ENCODE measurements around the gene ABHD2.
"Not testable (repeated sequence)": the region's sequence is repeated elsewhere in the genome, so short reads cannot be mapped to it uniquely, and the experiment has no call there.

Gene ABHD2

DNA sequence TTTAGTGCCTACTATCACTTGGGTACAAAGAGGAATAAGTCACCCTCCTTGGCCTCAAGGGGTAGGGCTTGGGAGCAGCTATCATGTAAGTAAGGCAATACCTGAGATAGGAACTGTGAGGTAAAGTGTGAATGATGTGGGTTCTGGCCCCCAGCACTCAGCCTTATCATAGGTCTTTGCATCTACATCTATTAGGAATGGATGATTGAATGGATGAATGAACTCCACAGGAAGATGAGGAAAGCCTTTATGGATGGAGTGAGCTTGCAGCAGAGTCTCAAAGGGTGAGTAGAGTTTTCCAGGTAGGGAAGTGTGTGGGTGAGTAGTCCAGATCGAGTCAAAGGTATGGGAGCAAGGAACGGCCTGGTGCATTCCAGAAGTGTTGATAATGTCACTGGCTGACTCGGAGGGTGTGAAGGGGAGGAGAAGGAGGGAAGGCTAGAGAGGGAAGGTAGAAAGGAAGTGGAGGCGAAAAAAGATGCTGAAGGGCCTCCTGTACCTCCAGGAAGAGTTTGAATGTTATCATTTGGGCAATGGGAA lies 13.1 kb upstream of the ABHD2 start:
- no peak for FAIRE-seq

DNA sequence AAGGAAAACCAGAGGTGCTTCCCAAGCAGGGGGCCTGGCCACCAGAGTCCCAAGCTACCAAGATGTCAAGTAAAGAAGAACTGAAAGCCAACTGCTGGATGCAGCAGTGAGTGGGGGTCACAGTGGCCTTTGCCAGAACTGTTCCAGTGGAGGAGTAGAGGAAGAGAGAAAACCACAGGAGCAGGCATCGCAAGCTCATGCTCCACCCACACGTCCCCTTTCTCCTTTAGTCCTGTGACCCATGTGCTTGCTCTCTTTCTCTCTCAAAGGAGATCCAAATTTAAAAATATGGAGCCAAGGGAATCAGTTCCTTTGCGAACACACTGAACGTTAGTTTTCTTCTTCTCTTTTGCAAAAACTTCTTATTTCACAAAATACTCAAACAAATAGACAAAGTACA lies 12.4 kb upstream of the ABHD2 start:
- no peak for FAIRE-seq

DNA sequence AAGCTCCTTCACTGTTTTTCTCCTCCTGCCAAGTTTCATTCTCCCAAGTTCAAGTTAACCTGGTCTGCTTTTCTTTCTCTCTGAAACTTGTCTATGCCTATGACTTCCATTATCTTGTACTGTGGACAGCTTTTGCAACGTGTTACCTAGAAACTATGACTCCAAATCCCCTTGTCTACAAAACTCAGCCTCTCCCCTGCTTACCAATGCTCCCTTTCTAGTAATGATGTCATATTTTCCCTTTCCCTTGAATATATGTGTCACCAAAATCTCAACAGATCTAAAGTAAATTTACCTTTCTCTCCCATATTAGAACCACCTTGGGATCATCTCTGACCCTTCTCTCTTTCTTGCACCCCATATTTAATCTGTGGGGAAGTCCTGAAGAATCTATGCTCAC lies 10.5 kb upstream of the ABHD2 start:
- FAIRE-seq = no peak

DNA sequence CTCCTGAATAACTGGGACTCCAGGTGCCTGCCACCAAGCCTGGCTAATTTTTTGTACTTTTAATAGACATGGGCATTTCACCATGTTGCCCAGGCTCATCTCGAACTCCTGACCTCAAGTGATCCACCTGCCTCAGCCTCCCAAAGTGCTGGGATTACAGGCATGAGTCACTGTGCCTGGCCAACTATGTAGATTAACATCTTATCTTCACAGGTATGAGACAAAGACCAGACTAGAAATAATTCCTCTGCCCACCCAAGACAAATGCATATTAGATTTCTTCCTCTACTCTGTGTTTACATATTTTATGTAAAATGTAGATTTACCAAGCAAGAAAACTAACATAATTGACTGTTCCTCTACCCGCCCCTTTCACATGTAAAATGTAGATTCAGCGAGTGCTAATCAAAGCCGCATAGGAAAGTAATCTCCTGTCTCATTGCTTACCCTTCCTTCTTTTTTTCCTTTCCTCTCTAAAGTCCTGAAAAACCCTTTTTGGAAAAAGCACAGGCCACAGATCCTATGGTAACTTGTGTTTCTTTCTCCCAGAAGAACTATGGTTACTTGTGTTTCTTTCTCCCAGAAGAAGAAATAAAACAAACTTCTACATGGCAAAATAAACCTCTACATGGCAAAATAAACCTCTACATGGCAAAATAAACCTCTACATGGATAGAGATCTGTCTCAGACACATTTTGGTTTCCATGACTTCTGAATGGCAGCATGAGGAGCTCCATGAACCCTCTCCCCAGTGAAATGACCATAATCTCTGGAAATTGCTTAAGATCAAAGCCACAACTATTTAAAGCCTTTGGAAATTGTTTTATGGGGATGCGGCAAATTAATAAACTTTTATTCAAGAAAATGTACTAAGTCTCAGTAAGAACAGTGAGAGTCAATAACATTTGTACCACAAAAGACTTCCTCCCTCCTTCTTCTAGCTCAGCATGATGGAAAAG lies 9.1 kb upstream of the ABHD2 start:
- no peak for FAIRE-seq

DNA sequence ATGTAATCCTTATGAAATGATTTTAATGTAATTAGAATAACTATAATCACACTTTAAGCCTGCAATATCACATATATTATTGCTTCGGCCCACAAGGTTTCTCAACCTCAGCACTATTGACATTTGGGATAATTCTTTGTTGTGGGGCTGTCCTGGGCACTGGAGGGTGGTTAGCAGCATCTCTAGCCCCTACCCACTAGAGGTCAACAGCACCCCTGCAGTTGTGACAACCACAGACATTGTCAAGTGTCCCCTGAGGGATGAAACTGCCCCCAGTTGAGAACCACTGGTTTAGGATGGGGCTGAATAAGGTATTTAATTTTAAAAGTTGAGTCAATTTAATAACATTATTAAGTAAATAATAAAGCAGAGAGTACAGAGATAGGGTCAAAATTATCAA lies 6.4 kb upstream of the ABHD2 start:
- no peak for FAIRE-seq

DNA sequence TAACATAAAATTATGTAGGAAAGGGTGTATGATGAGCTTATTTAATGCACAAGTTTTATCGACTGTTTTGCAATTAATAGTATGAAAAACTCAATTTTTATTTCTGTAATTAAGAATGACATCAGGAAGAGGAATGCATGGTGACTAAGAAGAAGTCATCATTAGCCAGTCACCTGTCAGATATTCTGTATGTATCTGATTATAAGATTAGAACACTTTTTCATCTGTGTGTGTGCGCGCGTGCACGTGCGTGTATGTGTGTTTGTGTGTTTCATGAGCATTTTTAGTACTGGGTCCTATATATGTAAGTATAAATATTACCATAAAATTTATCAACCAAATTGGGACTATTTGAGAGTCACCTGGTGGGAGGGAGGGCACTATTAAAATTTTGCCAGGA lies 5.0 kb upstream of the ABHD2 start:
- no peak for FAIRE-seq

DNA sequence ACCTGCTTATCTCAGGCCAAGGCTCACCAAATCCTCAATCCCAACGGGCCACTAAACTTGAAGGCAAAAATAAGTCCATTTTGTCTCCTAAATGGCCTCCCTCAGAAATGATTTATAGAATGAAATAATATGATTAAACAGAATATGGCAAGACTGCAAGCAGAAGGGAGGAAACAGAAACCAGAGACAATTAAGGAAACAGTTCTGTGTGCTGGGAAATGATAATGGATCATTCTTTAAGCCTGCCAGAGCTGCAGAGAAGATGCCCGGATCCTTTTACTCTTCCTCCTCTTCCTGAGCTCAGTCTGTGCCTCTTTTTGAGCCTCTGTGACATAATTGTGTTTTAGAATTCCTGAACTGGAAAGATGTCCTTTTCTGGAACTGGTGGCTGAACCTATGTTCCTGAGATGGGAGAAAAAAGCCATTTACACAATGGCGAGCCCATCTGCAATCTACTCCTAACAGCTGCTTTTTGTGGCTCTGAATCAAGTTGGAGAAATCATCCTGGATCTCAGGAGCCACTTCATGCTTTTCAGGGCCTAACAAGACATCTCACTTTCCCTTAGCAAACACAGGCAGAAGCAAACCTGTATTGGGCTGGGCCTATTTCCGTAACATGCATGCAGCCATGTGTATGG lies 2.8 kb upstream of the ABHD2 start:
- no peak for FAIRE-seq

DNA sequence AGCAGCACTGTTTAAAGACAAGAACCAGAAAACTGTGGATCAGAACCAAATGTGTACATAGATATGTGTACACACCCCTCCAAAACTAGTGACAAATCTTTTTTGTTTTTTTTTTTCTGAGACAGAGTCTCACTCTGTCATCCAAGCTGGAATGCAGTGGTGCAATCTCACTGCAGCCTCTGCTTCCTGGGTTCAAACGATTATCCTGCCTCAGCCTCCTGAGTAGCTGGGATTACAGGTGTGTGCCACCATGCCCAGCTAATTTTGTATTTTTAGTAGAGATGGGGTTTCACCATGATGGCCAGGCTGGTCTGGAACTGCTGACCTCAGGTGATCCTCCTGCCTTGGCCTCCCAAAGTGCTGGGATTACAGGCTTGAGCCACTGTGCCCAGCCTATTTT lies 2.3 kb upstream of the ABHD2 start:
- not testable (repeated sequence) for FAIRE-seq

DNA sequence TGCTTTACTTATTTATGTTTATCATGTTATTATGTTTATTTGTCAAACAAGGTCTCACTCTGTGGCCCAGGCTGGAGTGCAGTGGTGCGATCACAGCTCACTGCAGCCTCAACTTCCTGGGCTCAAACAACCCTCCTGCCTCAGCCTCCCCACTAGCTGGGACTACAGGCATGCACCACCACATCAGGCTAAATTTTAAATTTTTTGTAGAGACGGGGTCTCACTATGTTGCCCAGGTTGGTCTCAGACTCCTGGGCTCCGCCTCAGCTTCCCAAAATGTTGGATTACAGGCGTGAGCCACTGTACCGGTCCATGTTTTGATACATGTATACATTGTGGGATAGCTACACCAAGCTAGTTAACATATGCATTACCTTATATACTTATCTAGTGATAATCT lies 1.9 kb upstream of the ABHD2 start:
- not testable (repeated sequence) for FAIRE-seq

DNA sequence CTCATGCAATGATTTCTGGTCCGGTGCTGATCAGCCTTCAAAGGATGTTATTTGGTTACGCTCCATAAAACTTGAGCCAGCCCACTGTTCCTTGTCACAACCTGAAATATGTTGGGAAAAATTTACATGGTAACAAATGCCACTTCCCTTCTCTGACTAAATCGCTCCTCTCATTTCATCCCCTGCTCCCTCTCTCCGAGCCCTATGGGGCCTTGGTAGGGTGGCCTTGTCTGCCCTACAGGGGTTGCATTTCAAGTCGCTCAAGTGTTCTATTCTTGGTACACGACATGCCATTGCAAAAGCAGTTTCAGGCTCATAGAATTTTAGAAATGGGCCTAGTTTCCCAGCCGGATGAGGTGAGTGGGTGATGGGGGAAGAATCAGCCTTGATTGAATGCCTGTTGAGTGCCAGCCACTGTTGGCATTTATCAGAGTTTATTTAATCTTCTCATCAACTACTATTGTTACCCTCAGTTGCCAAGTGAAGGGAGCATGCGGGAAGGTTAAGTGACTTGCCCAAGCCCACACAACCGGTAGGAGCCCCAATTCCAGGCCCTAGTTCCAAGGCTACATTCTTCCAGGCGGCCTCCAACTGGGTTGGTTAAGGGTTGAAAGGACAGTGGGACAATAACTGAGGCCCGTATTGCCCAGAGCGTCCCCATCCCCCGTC lies 961 bp upstream of the ABHD2 start:
- FAIRE-seq = no peak

DNA sequence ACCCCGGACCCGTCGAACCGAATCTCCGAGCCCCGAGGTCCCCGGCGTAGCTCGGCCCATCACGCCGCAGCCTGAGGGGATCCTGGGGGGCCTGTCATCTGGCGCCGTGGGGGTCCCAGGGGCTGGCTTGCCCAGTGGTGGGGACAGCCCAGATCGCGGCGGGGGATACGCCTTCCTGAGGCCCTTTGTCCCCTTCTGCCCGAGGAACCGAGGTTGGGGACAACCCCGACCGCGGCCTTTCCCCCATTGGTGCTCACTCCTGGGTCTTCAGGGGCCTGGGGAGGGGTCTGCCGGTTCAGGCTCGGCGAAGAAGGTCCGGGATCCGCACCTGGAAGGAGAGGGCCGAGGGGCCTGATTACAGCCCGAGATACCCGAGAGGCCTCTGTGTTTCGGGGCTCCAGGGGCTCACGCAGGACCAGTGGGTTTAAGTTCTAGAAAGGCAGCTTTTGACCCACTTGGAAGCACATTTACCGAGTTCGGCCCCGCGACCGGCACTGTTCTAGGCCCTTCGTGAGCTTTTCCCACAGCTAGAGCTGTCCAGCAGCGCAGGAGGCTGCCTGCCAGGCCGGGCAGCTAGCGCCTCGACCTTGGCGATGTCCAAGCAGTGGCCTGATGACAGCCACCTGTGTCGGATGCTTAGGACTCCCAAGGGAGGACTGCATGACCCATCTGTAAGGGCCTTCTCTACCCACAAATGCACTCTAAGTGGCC lies 504 bp downstream of the ABHD2 start:
- no peak for FAIRE-seq

DNA sequence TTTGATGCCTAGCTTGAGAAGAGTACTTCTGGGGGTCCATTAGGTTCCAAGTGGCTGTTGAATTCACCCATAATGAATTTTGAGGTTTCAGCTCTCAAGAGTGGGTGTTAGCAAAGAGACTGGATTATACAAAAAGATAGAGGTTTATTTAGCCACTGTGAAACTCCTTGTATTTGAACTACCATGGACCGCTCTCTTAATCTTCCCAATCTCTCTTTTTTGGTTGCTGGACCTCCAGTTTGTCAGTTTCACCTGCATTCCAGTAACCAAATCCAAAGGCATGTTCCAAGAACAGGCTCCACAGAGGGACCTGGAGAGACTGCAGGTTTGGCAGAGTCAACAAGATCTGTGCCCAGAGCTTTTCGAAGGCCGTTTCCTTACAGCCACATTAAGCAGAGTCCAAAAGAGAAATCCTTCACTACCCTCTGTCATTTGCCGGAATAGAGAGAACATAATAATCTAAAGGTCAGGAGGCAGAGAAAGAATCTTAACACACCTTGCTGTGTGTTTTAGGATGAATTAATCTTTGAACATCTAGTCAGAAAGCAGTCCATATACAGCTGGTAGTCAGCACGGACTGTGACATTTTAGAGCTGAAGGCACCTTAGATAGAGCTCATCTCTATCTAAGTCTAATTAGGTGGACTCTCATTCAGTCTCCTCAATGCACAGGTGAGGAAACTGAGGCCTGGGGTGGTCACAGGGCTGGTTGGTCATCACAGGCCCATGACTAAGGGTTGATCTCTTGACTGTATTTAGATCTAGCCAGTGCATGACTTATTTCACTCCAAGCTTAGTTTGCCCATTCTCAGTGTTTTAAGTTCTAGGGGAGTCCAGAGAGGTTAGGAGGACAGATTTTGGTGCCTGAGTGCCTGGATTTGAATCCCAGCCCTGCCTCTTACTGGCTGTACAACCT lies 1.3 kb downstream of the ABHD2 start:
- FAIRE-seq = no peak

DNA sequence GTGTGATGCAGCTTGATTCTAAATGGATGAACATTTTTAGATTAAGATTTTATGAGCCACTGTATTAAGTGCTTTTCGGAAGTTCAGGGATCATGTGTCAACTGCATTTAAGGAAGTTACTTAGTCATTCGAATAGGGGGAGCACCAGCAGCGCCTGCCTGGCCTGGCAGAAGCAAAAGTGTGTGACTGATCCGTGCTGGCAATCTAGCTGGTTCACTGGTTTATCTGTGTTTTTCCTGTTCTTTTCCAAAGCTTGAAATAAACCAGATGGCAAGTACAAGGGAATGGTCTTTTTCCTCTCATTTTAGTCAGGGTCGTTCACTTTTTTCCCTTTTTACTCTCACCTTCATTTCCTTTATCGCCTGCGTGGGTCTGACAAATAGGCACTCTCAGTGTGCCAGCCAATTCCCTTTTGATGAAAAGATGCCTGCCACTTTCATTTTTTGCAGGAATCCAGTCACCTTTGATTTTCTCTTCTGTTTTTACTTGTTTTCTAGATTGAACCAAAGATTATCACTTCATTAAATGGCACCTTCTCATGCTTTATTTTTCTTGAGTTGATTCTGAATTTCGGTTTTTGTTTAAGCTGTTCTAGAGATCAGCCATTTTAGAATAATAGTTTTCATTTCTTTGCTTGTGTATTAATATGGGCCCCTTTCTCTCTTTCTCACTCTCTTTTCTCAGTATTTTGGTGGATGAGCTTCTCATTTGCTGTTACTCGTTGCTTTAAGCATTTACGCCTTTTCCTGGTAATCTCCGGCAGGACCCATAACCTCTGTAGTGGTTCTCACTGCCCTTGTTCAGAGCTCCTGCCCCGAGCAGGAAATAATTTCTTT lies 2.8 kb downstream of the ABHD2 start:
- no peak for FAIRE-seq

DNA sequence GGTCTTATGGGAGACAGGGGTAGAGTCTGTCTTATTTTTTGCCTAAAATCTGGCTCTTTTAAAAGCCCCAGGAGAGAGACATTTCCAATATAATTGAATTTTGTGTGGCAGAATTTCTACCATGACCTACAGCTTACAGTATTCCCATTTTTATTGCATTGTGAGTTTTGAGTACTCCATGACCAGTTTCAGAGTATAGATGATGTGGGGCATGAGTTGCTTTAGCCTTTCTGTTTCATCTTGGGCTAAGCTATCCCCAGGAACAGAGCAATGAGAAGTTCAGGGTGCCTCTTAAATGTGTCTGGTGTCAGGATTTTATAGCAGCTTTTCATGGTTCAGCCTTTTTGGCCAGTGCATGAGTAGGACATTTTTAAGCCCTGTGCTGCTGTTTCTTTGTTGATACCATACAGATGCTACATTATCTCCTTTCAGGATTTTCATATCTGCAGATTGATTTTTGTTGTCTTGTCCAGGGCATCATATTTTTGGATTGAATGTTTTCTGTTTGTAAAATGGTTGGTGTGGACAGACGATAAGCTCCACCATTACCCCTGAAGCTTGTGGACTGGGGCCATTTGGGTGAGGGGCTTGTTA lies 3.5 kb downstream of the ABHD2 start:
- FAIRE-seq = no peak

DNA sequence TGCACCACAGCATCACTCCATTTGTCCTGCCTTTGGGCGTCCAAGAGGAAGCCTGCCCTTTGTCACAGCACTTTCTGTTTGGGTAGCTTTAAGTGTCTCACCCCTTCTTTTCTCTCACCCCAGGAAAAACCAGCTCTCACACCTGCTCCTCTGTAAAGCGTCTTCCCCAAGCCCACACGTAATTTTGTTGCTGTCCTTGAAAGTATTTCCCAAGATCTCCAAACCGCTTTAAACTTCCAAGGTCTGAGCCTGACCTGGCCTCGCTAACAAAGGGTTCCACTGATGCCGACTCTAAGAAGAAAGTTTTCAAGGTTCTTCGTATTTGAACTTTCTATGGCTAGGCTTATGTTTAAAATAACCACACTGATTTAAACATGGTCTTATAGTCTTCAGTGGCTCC lies 5.3 kb downstream of the ABHD2 start:
- no peak for FAIRE-seq

DNA sequence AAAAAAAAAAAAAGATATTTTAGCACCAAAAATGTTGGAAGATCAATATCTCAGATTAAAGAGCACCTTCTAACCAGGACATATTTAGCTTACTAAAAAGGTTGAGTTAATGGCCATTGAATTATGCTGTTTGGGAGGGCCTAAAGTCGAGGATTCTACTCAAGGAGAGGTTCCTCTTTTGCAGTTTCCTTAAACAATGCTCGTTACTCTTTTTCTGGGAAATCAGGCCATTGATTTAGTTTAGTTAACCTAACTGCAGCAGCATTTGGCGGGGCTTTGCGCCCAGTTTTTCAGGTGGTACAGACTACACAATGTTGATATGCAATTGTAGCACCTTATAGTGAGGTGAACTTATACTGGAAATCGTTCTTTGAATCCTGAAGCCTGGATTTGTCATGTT lies 6.8 kb downstream of the ABHD2 start:
- no peak for FAIRE-seq

DNA sequence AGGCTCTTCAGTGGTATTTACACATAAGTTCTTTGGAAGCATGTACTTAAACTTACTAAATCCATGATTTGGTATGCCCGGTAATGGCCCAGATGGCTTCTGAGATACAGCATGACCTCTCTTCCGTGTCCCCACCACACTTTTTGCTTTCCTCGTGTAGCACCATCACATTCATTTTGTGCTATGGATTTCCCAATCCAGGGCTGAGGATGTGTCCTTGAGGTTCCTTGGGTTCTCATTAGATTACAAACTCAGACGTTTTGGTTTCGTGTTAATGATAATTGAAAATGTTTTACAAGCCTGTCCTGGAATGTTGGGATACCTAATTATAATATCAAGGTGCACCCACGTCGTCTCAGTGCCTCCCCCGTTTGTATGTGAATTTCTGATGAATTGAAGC lies 7.3 kb downstream of the ABHD2 start:
- no peak for FAIRE-seq

DNA sequence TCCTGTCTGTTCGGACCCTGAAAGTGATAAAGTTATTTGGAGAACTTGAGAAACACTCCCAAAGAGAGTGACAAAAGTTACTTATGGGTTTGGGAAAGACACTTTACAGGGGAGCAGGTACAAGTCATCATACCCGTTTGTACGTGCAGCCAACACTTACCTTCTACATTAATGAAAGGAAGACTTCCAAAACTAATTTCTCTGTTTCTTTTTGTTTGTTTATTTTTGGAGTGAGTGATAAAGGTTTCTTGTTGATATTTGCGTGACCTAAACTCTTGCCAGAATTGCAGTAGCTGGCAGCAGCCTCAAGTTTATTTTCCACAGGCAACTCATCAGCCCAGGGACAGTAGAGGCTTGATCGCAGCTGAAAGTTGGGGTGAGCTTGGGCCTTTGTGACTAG lies 8.4 kb downstream of the ABHD2 start:
- FAIRE-seq = no peak

DNA sequence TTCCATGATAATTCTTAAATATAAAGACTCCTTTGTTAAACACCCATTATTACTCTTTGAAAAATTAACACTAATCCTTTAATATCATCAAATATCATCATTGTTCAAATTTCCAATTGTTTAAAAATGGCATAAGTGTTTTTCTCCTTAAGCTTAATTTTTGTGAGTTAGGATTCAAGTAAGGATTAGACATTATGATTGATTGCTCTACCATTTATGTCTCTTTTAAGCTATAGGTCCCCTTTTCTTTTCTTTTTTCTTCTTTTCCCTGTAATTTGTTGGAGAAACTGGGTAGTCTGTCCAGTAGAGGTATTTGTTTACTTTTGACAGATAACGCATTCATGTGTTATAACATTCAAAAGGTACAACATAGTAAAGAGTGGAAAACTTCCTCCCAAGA lies 9.1 kb downstream of the ABHD2 start:
- FAIRE-seq = no peak

DNA sequence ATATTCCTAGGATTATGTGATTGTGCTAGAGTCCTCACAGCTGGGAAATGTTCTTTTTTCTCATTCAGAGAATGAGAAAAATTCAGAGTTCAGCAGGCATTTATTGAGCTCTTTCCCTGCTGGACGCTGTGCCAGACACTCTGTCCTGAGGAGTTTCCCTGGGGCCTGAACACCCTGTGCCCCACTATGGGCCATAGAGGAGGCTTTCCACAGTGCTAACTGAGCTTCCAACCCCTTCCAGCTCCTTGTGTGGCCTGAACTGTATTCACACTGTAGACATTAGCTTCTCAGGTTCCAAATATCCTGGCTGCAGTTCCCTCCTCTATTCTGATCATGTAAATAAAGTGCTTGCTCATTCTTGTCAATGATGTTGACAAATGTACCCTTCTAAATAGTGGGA lies 10.0 kb downstream of the ABHD2 start:
- FAIRE-seq = no peak

DNA sequence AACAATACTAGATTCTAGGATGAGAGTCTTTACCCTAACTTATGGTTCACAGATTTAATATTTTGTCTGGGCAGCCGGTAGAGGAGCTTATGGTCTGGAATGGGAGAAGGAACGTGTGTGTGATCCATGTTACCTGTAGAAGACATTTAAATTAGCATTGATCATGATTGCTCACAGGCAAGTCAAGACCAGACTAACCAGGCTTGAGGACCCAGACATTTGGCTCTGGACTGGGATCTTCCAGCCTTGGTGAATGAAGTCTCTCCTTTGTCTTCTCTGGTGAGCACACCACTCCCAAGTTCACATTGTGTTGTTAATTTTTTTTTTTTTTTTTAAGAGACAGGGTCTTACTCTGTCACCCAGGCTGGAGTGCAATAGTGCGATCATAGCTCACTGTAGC lies 11.7 kb downstream of the ABHD2 start:
- FAIRE-seq = no peak

All from TTC549 (cell line).